PC-9 (cell line): ENCODE measurements around the gene PLD5. TPM values are rescaled to one million over a fixed set of nuclear protein-coding genes. Genes with fewer than 3 reads are reported as not detected.
"Not testable (repeated sequence)": the region's sequence is repeated elsewhere in the genome, so short reads cannot be mapped to it uniquely, and the experiment has no call there.

ENCODE experiments used
- BruUV-seq: library from RNA; stranded (reverse); fragments of 400-500 nt; replicated peaks from 2 replicates; lab custom pipeline; 2021; lab: Mats Ljungman, UMichigan
- CTCF ChIA-PET: fragments of 300-600 bp; sonication (Branson Sonifier 250); formaldehyde crosslinking; loops from one replicate; lab custom pipeline; 2022; ENCODE audit warnings: antibody characterized with exemption; lab: Charles Lee
- POLR2A ChIA-PET: fragments of 300-600 bp; sonication (Branson Sonifier 250); formaldehyde crosslinking; loops from one replicate; lab custom pipeline; 2022; ENCODE audit warnings: antibody characterized with exemption; ENCODE audit not compliant: unreplicated experiment; lab: Charles Lee
- DNase-seq, 2 experiments: peaks; one replicate each; pipeline versions ENCODE4 v3.0.0 to v3.0.0-alpha.2; 2015 to 2022; ENCODE audit warnings: mixed read lengths in 1 of 2
- H2AFZ ChIP-seq: fragments of 200-600 bp; sonication (generic); 2 replicates; pipeline ENCODE4 v1.8.1; 2017; ENCODE audit warnings: antibody characterized with exemption
- H3F3A ChIP-seq: fragments of 200-600 bp; sonication (generic); 2 replicates; pipeline ENCODE4 v1.8.1; 2017; ENCODE audit warnings: antibody characterized with exemption, mild to moderate bottlenecking, low read depth; ENCODE audit not compliant: insufficient read depth
- H3K27ac ChIP-seq: fragments of 200-600 bp; sonication (generic); 2 replicates; pipeline ENCODE4 v1.6.1; 2016; ENCODE audit warnings: mixed run types
- H3K27me3 ChIP-seq: fragments of 200-600 bp; sonication (generic); 2 replicates; pipeline ENCODE4 v1.6.1; 2016; ENCODE audit warnings: low read depth, mixed run types; ENCODE audit not compliant: insufficient read depth
- H3K36me3 ChIP-seq: fragments of 200-600 bp; sonication (generic); 2 replicates; pipeline ENCODE4 v1.6.1; 2016; ENCODE audit warnings: low read depth, mixed run types
- H3K4me1 ChIP-seq: fragments of 200-600 bp; sonication (generic); replicated peaks from 2 replicates; pipeline ENCODE4 v1.6.1; 2016; ENCODE audit warnings: mixed run types; ENCODE audit not compliant: insufficient read depth
- H3K4me2 ChIP-seq: fragments of 200-600 bp; sonication (generic); 2 replicates; pipeline ENCODE4 v1.6.1; 2017; ENCODE audit warnings: mixed run types
- H3K4me3 ChIP-seq: fragments of 200-600 bp; sonication (generic); 2 replicates; pipeline ENCODE4 v1.6.1; 2016; ENCODE audit warnings: mixed run types
- H3K79me2 ChIP-seq: fragments of 200-600 bp; sonication (generic); 2 replicates; pipeline ENCODE4 v1.6.1; 2017; ENCODE audit warnings: low read depth, mixed run types
- H3K9me2 ChIP-seq: fragments of 200-600 bp; sonication (generic); 2 replicates; pipeline ENCODE4 v1.8.1; 2017; ENCODE audit warnings: mild to moderate bottlenecking; ENCODE audit not compliant: insufficient read depth
- H3K9me3 ChIP-seq: fragments of 200-600 bp; sonication (generic); 2 replicates; pipeline ENCODE4 v1.8.1; 2016; ENCODE audit warnings: low read depth; ENCODE audit not compliant: insufficient read depth
- H4K20me1 ChIP-seq: fragments of 200-600 bp; sonication (generic); 2 replicates; pipeline ENCODE4 v1.8.1; 2017; ENCODE audit not compliant: insufficient read depth
- CTCF ChIP-seq: fragments of 200-600 bp; sonication (generic); conservative IDR thresholded peaks from 2 replicates; pipeline ENCODE4 v1.6.1; 2017; ENCODE audit warnings: mixed run types, antibody characterized with exemption, mild to moderate bottlenecking, moderate library complexity
- EZH2 ChIP-seq: fragments of 200-600 bp; sonication (generic); IDR thresholded peaks from 2 replicates; pipeline ENCODE4 v1.8.0; 2017; ENCODE audit warnings: antibody characterized with exemption, low read depth
- intact Hi-C: fragments of 100-400 bp; cut with micrococcal nuclease; formaldehyde crosslinking; loops from one replicate; pipeline ENCODE4 v1.10.0; 2022; ENCODE audit not compliant: unreplicated experiment
- total RNA-seq: library from RNA; stranded (reverse); gene quantifications from 2 replicates; pipeline ENCODE4 v1.2.3, GENCODE V29; 2021

The PLD5 gene
- total RNA-seq, 1 experiment from 2014 or later = not detected

- Histone ChIP-seq H3K4me1 (no peaks in the 10 kb centered on the region), H3K4me2 (no peak overlapping the region), H4K20me1 (no peaks in the 10 kb centered on the region), H3K79me2 (no peaks in the 10 kb centered on the region), H3K27me3 (peaks cover 26% of the 10 kb centered on the region; the same call in 1 of the 2 replicates), H3F3A (no peaks in the 10 kb centered on the region), H3K27ac (no peak overlapping the region), H3K9me2 (no peaks in the 10 kb centered on the region), H2AFZ (no peak overlapping the region), H3K9me3 (no peaks in the 10 kb centered on the region), H3K36me3 (no peaks in the 10 kb centered on the region), H3K4me3 (no peak overlapping the region)
- POLR2A ChIA-PET = no interaction called here
- CTCF ChIA-PET = no interaction called here
- BruUV-seq = no TSS peak
- no peak for DNase-seq
- intact Hi-C loops = no loop called here
- TF ChIP-seq EZH2 = no peak
- no peak for TF ChIP-seq CTCF
Observed at GRCh38 chr1:242398351-242398750, 126.1 kb downstream of the PLD5 start.

- DNase-seq = no peak
- H3F3A ChIP-seq = no peaks in the 10 kb centered on the region
- no peak overlapping the region for H2AFZ ChIP-seq
- H3K9me3 ChIP-seq = no peaks in the 10 kb centered on the region
- no peaks in the 10 kb centered on the region for H3K9me2 ChIP-seq
- no peak overlapping the region for H3K27ac ChIP-seq
- H3K4me1 ChIP-seq = no peaks in the 10 kb centered on the region
- H3K36me3 ChIP-seq = no peaks in the 10 kb centered on the region
- H3K79me2 ChIP-seq = no peaks in the 10 kb centered on the region
- H3K4me2 ChIP-seq = no peak overlapping the region
- ChIA-PET POLR2A (no interaction called here), CTCF (no interaction called here)
- BruUV-seq = no TSS peak
- no peaks in the 10 kb centered on the region; the same call in 1 of the 2 replicates for H3K27me3 ChIP-seq
- no peak overlapping the region for H3K4me3 ChIP-seq
- no peaks in the 10 kb centered on the region for H4K20me1 ChIP-seq
- TF ChIP-seq EZH2 = no peak
- TF ChIP-seq CTCF = no peak
- intact Hi-C loops = no loop called here
Observed at GRCh38 chr1:242391896-242392295, 132.6 kb downstream of the PLD5 start.

- H3K27me3 ChIP-seq, H3K4me1 ChIP-seq, BruUV-seq, CTCF ChIA-PET, H2AFZ ChIP-seq, H3K79me2 ChIP-seq, H3K4me3 ChIP-seq, H3F3A ChIP-seq, H3K4me2 ChIP-seq, H3K9me3 ChIP-seq, H3K27ac ChIP-seq, H4K20me1 ChIP-seq, H3K36me3 ChIP-seq, H3K9me2 ChIP-seq, POLR2A ChIA-PET, DNase-seq, intact Hi-C loops: not testable (repeated sequence)
Observed at GRCh38 chr1:242376121-242376520, 148.4 kb downstream of the PLD5 start.

- H3K4me2 ChIP-seq, POLR2A ChIA-PET, H3K9me3 ChIP-seq, H3K36me3 ChIP-seq, CTCF ChIA-PET, H3K27ac ChIP-seq, BruUV-seq, H3K4me3 ChIP-seq, H3F3A ChIP-seq, H3K9me2 ChIP-seq, H3K27me3 ChIP-seq, H3K4me1 ChIP-seq, H3K79me2 ChIP-seq, H4K20me1 ChIP-seq, intact Hi-C loops, DNase-seq, H2AFZ ChIP-seq: not testable (repeated sequence)
Observed at GRCh38 chr1:242350446-242350845, 174.1 kb downstream of the PLD5 start.
